ENCODE data around the gene MRPL37. TPM values are rescaled to one million over a fixed set of nuclear protein-coding genes. Genes with fewer than 3 reads are reported as not detected.

Gene MRPL37
- total RNA-seq, 2 donors from 2014 or later = 63.1 to 75.9 TPM

DNA sequence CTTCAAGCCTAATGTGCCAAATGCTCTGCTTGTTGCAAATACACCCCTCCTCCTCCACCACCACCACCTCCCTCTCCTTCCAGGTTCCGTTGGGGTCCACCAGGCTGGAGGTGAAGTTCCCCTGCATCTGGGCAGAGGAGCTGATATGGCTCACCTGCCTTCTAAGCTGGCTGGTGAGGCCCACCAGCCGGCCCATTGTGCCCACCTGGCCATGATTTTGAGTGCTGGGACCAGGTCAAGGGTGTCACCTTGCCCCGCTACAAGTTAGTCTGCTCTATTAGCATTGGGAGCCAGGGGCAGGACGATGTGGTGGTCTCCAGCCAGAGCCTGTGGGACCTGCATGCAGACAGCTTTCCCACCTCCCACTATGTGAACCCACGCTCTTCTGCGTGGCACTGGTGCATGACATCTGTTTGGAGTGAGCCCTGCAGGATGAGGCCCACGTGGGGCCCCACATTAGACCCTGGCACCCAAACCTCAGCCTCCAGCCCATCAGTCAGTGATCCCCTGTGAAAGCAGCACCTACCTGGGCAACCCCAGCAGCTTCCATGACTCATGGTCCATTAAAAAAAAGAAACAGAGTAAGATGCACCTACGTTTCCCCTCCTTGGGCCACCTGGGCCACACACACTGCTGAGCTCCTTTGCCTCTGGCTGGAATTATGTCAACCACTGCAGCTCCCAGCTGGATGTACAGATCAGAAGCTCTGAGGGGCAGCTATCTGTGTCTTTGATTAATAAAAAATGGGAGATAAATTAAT is 31.6 kb upstream of the MRPL37 start:
- TF ChIP-seq, protein P1, sequence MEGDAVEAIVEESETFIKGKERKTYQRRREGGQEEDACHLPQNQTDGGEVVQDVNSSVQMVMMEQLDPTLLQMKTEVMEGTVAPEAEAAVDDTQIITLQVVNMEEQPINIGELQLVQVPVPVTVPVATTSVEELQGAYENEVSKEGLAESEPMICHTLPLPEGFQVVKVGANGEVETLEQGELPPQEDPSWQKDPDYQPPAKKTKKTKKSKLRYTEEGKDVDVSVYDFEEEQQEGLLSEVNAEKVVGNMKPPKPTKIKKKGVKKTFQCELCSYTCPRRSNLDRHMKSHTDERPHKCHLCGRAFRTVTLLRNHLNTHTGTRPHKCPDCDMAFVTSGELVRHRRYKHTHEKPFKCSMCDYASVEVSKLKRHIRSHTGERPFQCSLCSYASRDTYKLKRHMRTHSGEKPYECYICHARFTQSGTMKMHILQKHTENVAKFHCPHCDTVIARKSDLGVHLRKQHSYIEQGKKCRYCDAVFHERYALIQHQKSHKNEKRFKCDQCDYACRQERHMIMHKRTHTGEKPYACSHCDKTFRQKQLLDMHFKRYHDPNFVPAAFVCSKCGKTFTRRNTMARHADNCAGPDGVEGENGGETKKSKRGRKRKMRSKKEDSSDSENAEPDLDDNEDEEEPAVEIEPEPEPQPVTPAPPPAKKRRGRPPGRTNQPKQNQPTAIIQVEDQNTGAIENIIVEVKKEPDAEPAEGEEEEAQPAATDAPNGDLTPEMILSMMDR (IDR thresholded peaks at IDR 0.05) = no peak
- H3K27me3 ChIP-seq = no peaks in the 10 kb centered on the region
- no peak for DNase-seq (ENCODE audit: low spot score)
- no peak overlapping the region for H3K4me3 ChIP-seq
- no peaks in the 10 kb centered on the region for H3K4me1 ChIP-seq
- no peaks in the 10 kb centered on the region for H3K36me3 ChIP-seq
- no peak overlapping the region for H3K27ac ChIP-seq
- H3K9me3 ChIP-seq = no peaks in the 10 kb centered on the region

DNA sequence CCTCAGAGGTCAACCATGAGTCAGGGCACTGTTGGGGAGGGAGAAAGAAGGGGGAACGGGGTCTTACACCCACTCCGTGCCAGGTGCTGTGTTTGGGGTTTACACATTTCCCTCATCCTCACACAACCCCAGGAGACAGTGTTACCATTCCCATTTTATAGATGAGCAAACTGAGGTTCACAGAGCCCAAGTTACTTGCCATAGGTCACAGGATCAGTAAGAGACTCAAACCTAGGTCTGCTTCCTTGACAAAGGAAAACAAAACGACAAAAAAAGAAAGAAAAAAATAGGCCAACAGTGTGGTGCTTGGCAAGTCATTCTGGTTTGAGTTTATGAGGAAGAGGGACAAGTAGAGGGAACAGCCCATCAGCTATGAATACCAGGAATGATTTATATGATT is 30.9 kb upstream of the MRPL37 start:
- Histone ChIP-seq H3K27ac (no peak overlapping the region), H3K4me3 (no peak overlapping the region), H3K4me1 (no peaks in the 10 kb centered on the region), H3K36me3 (peaks cover under 1% of the 10 kb centered on the region), H3K27me3 (no peaks in the 10 kb centered on the region), H3K9me3 (no peaks in the 10 kb centered on the region)
- TF ChIP-seq, protein P1 (IDR thresholded peaks at IDR 0.05) = no peak
- DNase-seq (ENCODE audit: low spot score) = no peak

DNA sequence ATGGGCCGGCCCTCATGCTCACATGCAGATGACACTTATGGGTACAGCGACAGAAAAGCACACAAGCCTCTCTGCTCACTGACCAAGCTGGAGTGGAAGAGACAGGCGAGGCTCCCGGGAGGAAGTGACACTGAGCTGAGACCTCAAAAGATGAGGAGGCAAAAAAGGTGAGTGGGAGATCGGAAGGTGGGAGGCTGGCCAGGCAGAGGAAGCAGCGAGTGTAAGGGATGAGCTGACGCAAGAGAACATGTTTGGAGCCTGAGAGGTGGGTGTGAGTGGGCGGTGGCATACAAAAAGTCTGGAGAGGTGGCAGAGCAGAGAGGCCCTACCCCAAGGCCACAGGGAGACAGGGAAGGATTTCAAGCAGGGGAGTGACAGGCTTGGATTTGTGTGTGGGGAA is 29.0 kb upstream of the MRPL37 start:
- H3K27ac ChIP-seq = no peak overlapping the region
- H3K36me3 ChIP-seq = peaks cover 5% of the 10 kb centered on the region
- no peaks in the 10 kb centered on the region for H3K27me3 ChIP-seq
- no peak for DNase-seq (ENCODE audit: low spot score)
- H3K9me3 ChIP-seq = no peaks in the 10 kb centered on the region
- H3K4me3 ChIP-seq = no peak overlapping the region
- TF ChIP-seq, protein P1 (IDR thresholded peaks at IDR 0.05) = no peak
- no peaks in the 10 kb centered on the region for H3K4me1 ChIP-seq

DNA sequence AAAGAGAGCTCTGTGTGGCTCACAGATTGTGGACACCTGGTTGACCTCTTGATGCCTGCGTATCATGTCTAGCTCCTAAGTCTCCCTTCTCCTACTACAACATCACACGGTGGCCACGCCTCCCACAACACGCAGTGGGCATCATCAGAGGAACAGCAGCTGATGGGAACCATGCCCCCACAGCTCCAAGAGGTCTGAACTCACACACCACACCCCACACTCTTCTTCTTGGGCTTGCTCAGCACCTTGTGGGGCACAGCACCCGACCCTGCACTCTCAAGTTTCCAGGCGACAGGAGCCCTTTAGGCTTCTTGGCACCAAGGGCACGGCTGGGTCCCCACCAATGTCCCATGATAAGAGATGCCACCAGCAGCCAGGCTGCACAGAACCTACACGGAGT is 28.4 kb upstream of the MRPL37 start:
- Histone ChIP-seq H3K27me3 (no peaks in the 10 kb centered on the region), H3K9me3 (no peaks in the 10 kb centered on the region), H3K36me3 (peaks cover 5% of the 10 kb centered on the region), H3K27ac (no peak overlapping the region), H3K4me1 (no peaks in the 10 kb centered on the region), H3K4me3 (no peak overlapping the region)
- TF ChIP-seq, protein P1 (IDR thresholded peaks at IDR 0.05) = no peak
- DNase-seq (ENCODE audit: low spot score) = no peak

DNA sequence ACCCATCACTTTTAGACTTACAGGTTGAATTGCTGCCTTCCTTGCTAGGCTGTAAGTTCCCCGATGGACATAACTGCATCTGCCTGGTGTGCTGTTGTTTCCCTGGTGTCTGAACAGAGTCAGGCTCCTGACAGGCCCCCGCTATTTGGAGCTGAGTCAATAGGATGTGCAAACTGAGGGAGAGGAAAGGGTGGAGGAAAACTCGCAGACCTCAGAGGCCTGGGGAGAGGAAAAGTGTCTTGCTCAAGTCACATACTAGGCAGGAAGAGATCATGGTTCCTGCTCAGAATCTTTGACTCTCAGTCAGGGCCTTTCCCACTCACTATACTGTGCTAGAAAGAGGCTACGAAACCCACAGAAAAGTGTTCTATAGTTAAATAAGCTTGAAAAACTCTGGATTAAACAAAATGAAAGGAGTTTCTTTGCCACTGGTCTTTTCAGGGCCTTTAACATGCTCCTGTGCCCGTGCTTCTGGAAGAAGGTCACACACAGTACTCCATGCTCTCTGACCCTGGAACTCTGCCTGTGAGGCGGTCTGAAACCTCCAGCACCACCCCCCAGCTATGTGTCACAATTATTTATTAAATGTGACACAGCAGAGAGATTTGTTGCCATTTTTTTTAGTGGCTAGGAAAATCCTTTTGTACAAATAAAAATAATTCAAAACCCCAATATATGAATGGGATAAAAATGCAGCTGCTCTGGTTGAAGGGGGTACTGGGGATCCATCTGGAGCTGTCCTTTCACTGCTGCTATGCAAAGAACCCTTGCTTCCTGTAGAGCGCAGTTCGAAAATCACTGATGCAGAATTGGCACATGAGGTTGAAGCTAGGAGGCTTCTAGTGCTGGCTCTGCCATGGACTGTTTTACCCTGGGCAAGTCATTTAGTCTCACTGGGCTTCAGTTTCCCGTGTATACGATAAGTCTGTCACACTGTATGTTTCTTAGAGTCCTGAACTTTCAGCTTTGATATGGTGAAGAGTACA is 27.1 kb upstream of the MRPL37 start:
- Histone ChIP-seq H3K4me1 (no peaks in the 10 kb centered on the region), H3K36me3 (peaks cover 5% of the 10 kb centered on the region), H3K9me3 (no peaks in the 10 kb centered on the region), H3K27me3 (no peaks in the 10 kb centered on the region), H3K27ac (no peak overlapping the region), H3K4me3 (no peak overlapping the region)
- TF ChIP-seq, protein P1 (IDR thresholded peaks at IDR 0.05) = no peak
- no peak for DNase-seq (ENCODE audit: low spot score)

All from right atrium auricular region (tissue), 2 donors.